Gastrocnemius medialis (tissue), 4 donors: ENCODE data around the gene SESTD1. TPM values are rescaled to one million over a fixed set of nuclear protein-coding genes. Genes with fewer than 3 reads are reported as not detected.
A peak's percentile ranks its signal among the peaks of the same experiment; 100 is the strongest.

Source experiments
- ATAC-seq, 2 donors: fragments of 150-250 bp; one replicate each; pipeline ENCODE4 v1.9.1; 2016
- DNase-seq, 2 donors: peaks; one replicate each; pipeline ENCODE4 v3.0.0-alpha.2; 2019
- H3K27ac ChIP-seq, 4 donors: fragments of 200-600 bp; sonication (generic); 1 replicate in 1 of 4; 2 replicates in 3 of 4; pipeline ENCODE4 v1.5.1; 2016 to 2018; ENCODE audit warnings: mild to moderate bottlenecking in 2 of 4, moderate library complexity in 1 of 4
- H3K27me3 ChIP-seq, 3 donors: fragments of 200-600 bp; sonication (generic) in 2 of 3; 1 replicate in 1 of 3; 2 replicates in 2 of 3; pipeline versions ENCODE4 v1.5.1 to v1.6.0; 2016 to 2019; ENCODE audit warnings: mild to moderate bottlenecking in 1 of 3, moderate library complexity in 1 of 3
- H3K36me3 ChIP-seq, 2 donors: fragments of 200-600 bp; sonication (generic) in 1 of 2; one replicate each; pipeline ENCODE4 v1.5.1; 2017 to 2018
- H3K4me1 ChIP-seq, 2 donors: fragments of 200-600 bp; sonication (generic) in 1 of 2; one replicate each; pipeline ENCODE4 v1.5.1; 2016 to 2017; ENCODE audit warnings: mild to moderate bottlenecking in 2 of 2
- H3K4me3 ChIP-seq, 4 donors: fragments of 200-600 bp; sonication (generic) in 3 of 4; 1 replicate in 1 of 4; 2 replicates in 3 of 4; pipeline ENCODE4 v1.5.1; 2016 to 2019; ENCODE audit warnings: mild to moderate bottlenecking in 2 of 4
- H3K9me3 ChIP-seq, 3 donors: fragments of 200-600 bp; sonication (generic) in 2 of 3; 1 replicate in 1 of 3; 2 replicates in 2 of 3; pipeline ENCODE4 v1.5.1; 2016 to 2019
- CTCF ChIP-seq, 5 experiments: fragments of 450-650 bp in 3 of 5; fragments of 200-600 bp in 2 of 5; sonication (generic) in 2 of 5; IDR thresholded peaks in 4 of 5; conservative IDR thresholded peaks in 1 of 5; 1 replicate in 4 of 5; 2 replicates in 1 of 5; pipeline ENCODE4 v1.5.1; 2016 to 2019; ENCODE audit warnings: antibody characterized with exemption in 5 of 5, mild to moderate bottlenecking in 3 of 5, moderate library complexity in 3 of 5
- POLR2A ChIP-seq, 2 donors: fragments of 450-650 bp; IDR thresholded peaks; one replicate each; pipeline ENCODE4 v1.6.1; 2017; ENCODE audit warnings: antibody characterized with exemption in 2 of 2, mild to moderate bottlenecking in 2 of 2, moderate library complexity in 2 of 2
- in situ Hi-C, 4 donors: fragments of 200-750 bp; cut with MboI; loops; one replicate each; pipeline versions ENCODE4 v1.15.0 to v1.8.0; 2017; ENCODE audit warnings: low sequenced_read_pairs in 4 of 4
- intact Hi-C: fragments of 100-400 bp; cut with DNase I; formaldehyde crosslinking; loops from one replicate; pipeline ENCODE4 v1.15.1; 2023; ENCODE audit warnings: low total_unique reads
- total RNA-seq, 4 donors: library from RNA; depleted of rRNA; stranded (reverse); fragments of >200 nt; gene quantifications; one replicate each; pipeline versions ENCODE4 v1.1.0 to v1.2.3, GENCODE V29; 2016

SESTD1 gene
- total RNA-seq, 4 donors from 2014 or later, result 4.1 to 11.0 (median 8.6) TPM

- Histone ChIP-seq H3K4me3 (no peak overlapping the region), H3K27ac (no peak overlapping the region), H3K27me3 (no peaks in the 10 kb centered on the region), H3K9me3 (no peaks in the 10 kb centered on the region), H3K4me1 (peaks cover 40 to 54% of the 10 kb centered on the region in 2 donors), H3K36me3 (no peaks in the 10 kb centered on the region)
- intact Hi-C loops (no loop called here), in situ Hi-C loops (loop anchor here in 1 of 4 donors (25.0 kb wide), 1 partner anchor 522 kb away; no protein-coding TSS in a partner anchor)
- no peak for ATAC-seq
- no peak for TF ChIP-seq CTCF (IDR thresholded peaks at IDR 0.05 in 4 of 5, conservative IDR thresholded peaks at IDR 0.05 in 1 of 5)
- no peak for DNase-seq
Observed at GRCh38 chr2:179239838-179240237, 24.8 kb downstream of the SESTD1 start.

GRCh38 chr2:179239195-179239594 lies 25.4 kb downstream of the SESTD1 start:
- Histone ChIP-seq H3K36me3 (no peaks in the 10 kb centered on the region), H3K4me3 (no peak overlapping the region), H3K9me3 (no peaks in the 10 kb centered on the region), H3K27me3 (no peaks in the 10 kb centered on the region), H3K4me1 (peaks cover 40 to 54% of the 10 kb centered on the region in 2 donors), H3K27ac (no peak overlapping the region)
- TF ChIP-seq POLR2A (IDR thresholded peaks at IDR 0.05) (no peak), CTCF (IDR thresholded peaks at IDR 0.05 in 4 of 5, conservative IDR thresholded peaks at IDR 0.05 in 1 of 5) (no peak)
- in situ Hi-C loops, result loop anchor here in 1 of 4 donors (25.0 kb wide), 1 partner anchor 523 kb away; no protein-coding TSS in a partner anchor
- intact Hi-C loops, result no loop called here
- ATAC-seq, result no peak
- no peak for DNase-seq

- in situ Hi-C loops, result loop anchor here in 1 of 4 donors (25.0 kb wide), 1 partner anchor 524 kb away; no protein-coding TSS in a partner anchor
Observed at GRCh38 chr2:179238027-179238426, 26.6 kb downstream of the SESTD1 start.

GRCh38 chr2:179237209-179237946 lies 27.3 kb downstream of the SESTD1 start:
- Histone ChIP-seq H3K4me1 (peaks cover 40 to 54% of the 10 kb centered on the region in 2 donors), H3K27me3 (no peaks in the 10 kb centered on the region), H3K36me3 (no peaks in the 10 kb centered on the region), H3K9me3 (no peaks in the 10 kb centered on the region), H3K4me3 (peak overlapping the region in 1 of 4 donors; percentile 15), H3K27ac (peak overlapping the region in 2 of 4 donors; percentile 15 to 44)
- peak in 1 of 2 donors; percentile 81 for ATAC-seq
- DNase-seq, result no peak
- TF ChIP-seq CTCF (IDR thresholded peaks at IDR 0.05 in 4 of 5, conservative IDR thresholded peaks at IDR 0.05 in 1 of 5), result no peak
- TF ChIP-seq POLR2A (IDR thresholded peaks at IDR 0.05), result no peak
- intact Hi-C loops, result no loop called here
- in situ Hi-C loops, result loop anchor here in 1 of 4 donors (25.0 kb wide), 1 partner anchor 525 kb away; no protein-coding TSS in a partner anchor

More at GRCh38 chr2:179238027-179238426, 26.6 kb downstream of the SESTD1 start:
- TF ChIP-seq CTCF (IDR thresholded peaks at IDR 0.05 in 4 of 5, conservative IDR thresholded peaks at IDR 0.05 in 1 of 5), result no peak
- TF ChIP-seq POLR2A (IDR thresholded peaks at IDR 0.05), result no peak
- DNase-seq, result no peak
- Histone ChIP-seq H3K36me3 (no peaks in the 10 kb centered on the region), H3K4me1 (peaks cover 40 to 54% of the 10 kb centered on the region in 2 donors), H3K4me3 (no peak overlapping the region), H3K9me3 (no peaks in the 10 kb centered on the region), H3K27ac (peak overlapping the region in 1 of 4 donors; percentile 15), H3K27me3 (no peaks in the 10 kb centered on the region)
- ATAC-seq, result no peak
- intact Hi-C loops, result no loop called here
